Jurkat, Clone E6-1 (cell line): ENCODE measurements around the gene TP73.
"Not testable (repeated sequence)": the region's sequence is repeated elsewhere in the genome, so short reads cannot be mapped to it uniquely, and the experiment has no call there.

Source experiments
- DNase-seq: peaks from one replicate; pipeline ENCODE4 v3.0.0-alpha.2; 2011; ENCODE audit warnings: low read depth, low spot score
- H3K4me3 ChIP-seq: 2 replicates; pipeline ENCODE4 v1.5.1; 2011; ENCODE audit warnings: mild to moderate bottlenecking, low read length, control low read depth, moderate library complexity

The TP73 gene

GRCh38 chr1:3714284-3714741, 62.0 kb downstream of the TP73 start:
- DNase-seq, result no peak

GRCh38 chr1:3714814-3715213, 62.5 kb downstream of the TP73 start:
- H3K4me3 ChIP-seq, result no peak overlapping the region
- DNase-seq, result no peak

More at GRCh38 chr1:3714284-3714741, 62.0 kb downstream of the TP73 start:
- no peak overlapping the region for H3K4me3 ChIP-seq

GRCh38 chr1:3716351-3716750, 64.0 kb downstream of the TP73 start:
- no peak overlapping the region for H3K4me3 ChIP-seq
- DNase-seq, result no peak

GRCh38 chr1:3717041-3717714, 64.9 kb downstream of the TP73 start:
- DNase-seq, result peak; percentile 39
- no peak overlapping the region for H3K4me3 ChIP-seq

GRCh38 chr1:3717715-3718601, 65.6 kb downstream of the TP73 start:
- DNase-seq, result no peak
- H3K4me3 ChIP-seq, result no peak overlapping the region

- no peak for DNase-seq
Measured at GRCh38 chr1:3718764-3719163, 66.4 kb downstream of the TP73 start.

GRCh38 chr1:3721955-3722465, 69.7 kb downstream of the TP73 start:
- no peak overlapping the region for H3K4me3 ChIP-seq
- DNase-seq, result no peak

More at GRCh38 chr1:3718764-3719163, 66.4 kb downstream of the TP73 start:
- H3K4me3 ChIP-seq, result no peak overlapping the region

GRCh38 chr1:3722846-3723245, 70.5 kb downstream of the TP73 start:
- no peak for DNase-seq
- H3K4me3 ChIP-seq, result no peak overlapping the region

GRCh38 chr1:3724416-3725030, 72.2 kb downstream of the TP73 start:
- DNase-seq, result peak; percentile 50
- not testable (repeated sequence) for H3K4me3 ChIP-seq

- H3K4me3 ChIP-seq, result no peak overlapping the region
- no peak for DNase-seq
Measured at GRCh38 chr1:3725366-3725765, 73.0 kb downstream of the TP73 start.

- DNase-seq, result no peak
- H3K4me3 ChIP-seq, result no peak overlapping the region
Measured at GRCh38 chr1:3727042-3727824, 74.9 kb downstream of the TP73 start.

- no peak overlapping the region for H3K4me3 ChIP-seq
- no peak for DNase-seq
Measured at GRCh38 chr1:3727825-3728776, 75.8 kb downstream of the TP73 start.

- H3K4me3 ChIP-seq, result no peak overlapping the region
Measured at GRCh38 chr1:3729594-3730542, 77.6 kb downstream of the TP73 start.

GRCh38 chr1:3730543-3731247, 78.4 kb downstream of the TP73 start:
- DNase-seq, result no peak
- H3K4me3 ChIP-seq, result no peak overlapping the region

More at GRCh38 chr1:3729594-3730542, 77.6 kb downstream of the TP73 start:
- no peak for DNase-seq

- no peak for DNase-seq
- no peak overlapping the region for H3K4me3 ChIP-seq
Measured at GRCh38 chr1:3731583-3732433, 79.5 kb downstream of the TP73 start.
